Measurements from ENCODE around the gene C12orf56. TPM values are rescaled to one million over a fixed set of nuclear protein-coding genes. Genes with fewer than 3 reads are reported as not detected.

C12orf56 gene, protein sequence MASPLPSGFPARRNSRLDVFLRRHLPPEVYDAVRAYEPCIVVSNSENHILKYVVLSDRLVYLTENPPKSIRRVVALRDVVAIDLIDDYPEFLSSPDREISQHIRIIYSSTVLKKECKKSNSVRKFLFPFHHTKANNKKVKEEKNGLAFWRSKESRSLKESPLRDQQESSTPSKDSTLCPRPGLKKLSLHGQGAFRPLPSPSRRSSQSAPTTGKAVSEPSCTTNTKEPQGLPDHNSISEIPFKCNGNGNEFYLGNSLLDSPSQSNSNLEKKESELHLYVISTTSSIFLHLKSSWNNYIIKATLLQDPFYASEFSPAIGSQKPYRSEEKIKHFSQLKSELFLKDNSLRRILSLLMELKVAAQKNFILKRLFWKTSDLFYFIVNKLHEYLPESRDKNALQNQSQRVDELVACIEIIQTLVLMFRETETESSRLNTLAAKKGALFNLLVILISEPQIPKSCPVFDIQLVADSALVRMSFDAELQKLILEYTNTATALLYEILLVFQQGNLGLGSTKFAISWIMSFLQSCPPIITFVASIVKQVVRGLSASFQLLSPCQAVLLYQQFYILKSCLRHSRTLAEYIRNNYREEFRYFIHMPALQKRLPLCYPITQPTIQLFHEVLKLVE
- total RNA-seq = not detected

DNA sequence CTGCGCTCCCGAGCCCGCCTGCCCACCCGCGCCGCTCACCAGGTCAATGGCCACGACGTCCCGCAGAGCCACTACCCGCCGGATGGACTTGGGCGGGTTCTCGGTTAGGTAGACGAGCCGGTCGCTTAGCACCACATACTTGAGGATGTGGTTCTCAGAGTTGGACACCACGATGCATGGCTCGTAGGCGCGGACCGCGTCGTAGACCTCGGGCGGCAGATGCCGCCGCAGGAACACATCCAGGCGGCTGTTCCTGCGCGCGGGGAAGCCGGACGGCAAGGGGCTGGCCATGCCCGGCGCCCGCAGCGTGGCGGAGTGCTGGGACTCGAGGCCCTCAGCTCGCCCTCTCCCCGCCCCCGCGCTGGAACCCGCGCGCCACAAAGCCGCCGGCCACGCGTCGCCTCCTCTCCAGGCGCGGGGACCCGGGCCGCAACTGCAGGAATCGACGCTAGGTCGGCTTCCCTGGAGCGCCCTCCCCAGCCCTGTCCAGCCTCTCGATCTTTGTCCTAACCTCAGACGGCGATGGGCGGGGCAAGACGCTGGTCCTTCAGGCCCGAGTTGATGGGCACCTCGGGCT is at the start of gene C12orf56:
Gene C12orf56 (minus strand): TSS at position 484 of the 577 bp plus-strand sequence. CDS start 193 bp downstream, at position 291.
- H3K9me3 Mint-ChIP-seq = no peaks in the 10 kb centered on the region
- H3K27ac Mint-ChIP-seq = peak within 1 kb of the TSS; percentile 20
- H3K4me3 Mint-ChIP-seq = peak within 1 kb of the TSS; percentile 69
- peaks cover 16% of the 10 kb centered on the region for H3K27me3 Mint-ChIP-seq
- H3K36me3 Mint-ChIP-seq = no peaks in the 10 kb centered on the region
- H3K4me1 Mint-ChIP-seq = peaks cover 12% of the 10 kb centered on the region
- DNase-seq = peak; percentile 26

DNA sequence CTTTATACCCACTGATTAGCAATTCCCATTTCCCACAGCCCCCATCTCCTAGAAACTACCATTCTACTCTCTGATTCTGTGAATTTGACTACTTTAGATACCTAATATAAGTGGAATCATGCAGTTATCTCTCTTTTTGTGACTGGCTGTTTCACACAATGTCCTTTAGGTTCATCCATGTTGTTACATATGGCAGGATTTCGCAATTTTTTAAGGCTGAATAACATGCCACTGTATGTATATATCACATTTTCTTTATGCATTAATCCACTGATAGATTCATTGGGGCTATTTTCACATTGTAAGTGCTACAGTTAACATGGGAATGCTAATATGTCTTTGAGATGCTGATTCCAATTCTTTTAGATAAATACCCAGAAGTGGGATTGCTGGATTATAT is 49.5 kb upstream of the C12orf56 start:
- Mint-ChIP-seq H3K27ac (no peak overlapping the region), H3K9me3 (no peaks in the 10 kb centered on the region), H3K4me1 (peaks cover 7% of the 10 kb centered on the region), H3K36me3 (peaks cover 47% of the 10 kb centered on the region), H3K4me3 (no peak overlapping the region), H3K27me3 (no peaks in the 10 kb centered on the region)
- DNase-seq = no peak

DNA sequence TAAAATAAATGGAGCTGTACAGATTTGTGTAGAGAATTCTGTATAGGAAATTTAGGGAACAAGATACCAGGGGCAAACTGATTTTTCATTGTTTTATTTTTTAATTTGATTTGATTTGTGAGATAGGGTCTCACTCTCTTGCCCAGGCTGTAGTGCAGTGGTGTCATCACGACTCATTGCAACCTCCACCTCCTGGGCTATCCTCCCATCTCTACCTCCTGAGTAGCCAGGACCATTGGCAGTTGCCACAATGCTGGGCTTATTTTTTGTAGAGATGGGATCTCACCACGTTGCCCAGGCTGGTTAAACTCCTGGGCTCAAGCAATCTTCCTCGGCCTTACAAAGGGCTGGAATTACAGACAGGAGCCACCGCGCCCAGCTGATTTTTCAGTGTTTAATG is 43.4 kb upstream of the C12orf56 start:
- DNase-seq = no peak
- Mint-ChIP-seq H3K36me3 (peaks cover 47% of the 10 kb centered on the region), H3K4me3 (no peak overlapping the region), H3K27ac (no peak overlapping the region), H3K4me1 (no peaks in the 10 kb centered on the region), H3K9me3 (no peaks in the 10 kb centered on the region), H3K27me3 (no peaks in the 10 kb centered on the region)

DNA sequence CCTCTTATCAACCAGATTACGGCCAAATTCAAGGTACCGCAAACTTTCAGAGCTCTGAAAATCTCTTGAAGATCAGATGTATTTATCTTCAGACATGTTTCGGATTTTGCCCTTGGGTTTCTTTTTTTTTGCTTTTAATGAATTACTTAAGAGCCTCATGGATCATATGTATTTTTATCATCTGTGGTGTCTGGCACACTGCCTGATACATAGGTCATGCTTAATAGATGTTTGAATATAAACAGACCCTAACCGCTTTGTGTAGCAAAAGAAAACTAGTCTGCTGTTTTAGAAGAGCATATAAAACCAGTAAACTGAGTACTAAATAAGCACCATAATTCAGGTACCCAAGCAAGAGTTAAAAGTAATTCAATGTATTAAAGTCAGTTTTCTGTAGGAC is 41.2 kb upstream of the C12orf56 start:
- Mint-ChIP-seq H3K9me3 (no peaks in the 10 kb centered on the region), H3K36me3 (peaks cover 42% of the 10 kb centered on the region), H3K4me3 (no peak overlapping the region), H3K27ac (no peak overlapping the region), H3K27me3 (no peaks in the 10 kb centered on the region), H3K4me1 (peaks cover 2% of the 10 kb centered on the region)
- no peak for DNase-seq

DNA sequence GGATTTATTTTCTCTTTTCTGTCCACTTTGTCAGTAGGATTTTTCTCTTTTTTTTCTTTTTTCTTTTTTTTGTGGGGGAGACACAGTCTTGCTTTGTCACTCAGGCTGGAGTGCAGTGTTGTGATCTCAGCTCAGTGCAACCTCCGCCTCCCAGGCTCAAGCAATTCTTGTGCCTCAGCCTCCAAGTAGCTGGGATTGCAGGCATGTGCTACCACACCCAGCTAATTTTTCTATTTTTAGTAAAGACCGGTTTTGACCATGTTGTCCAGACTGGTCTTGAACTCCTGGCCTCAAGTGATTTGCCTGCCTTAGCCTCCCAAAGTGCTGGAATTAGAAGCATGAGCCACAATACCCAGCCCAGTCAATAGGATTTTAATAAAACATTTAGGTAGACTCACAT is 40.3 kb upstream of the C12orf56 start:
- H3K27ac Mint-ChIP-seq = no peak overlapping the region
- H3K4me1 Mint-ChIP-seq = peaks cover 2% of the 10 kb centered on the region
- no peaks in the 10 kb centered on the region for H3K9me3 Mint-ChIP-seq
- H3K4me3 Mint-ChIP-seq = no peak overlapping the region
- DNase-seq = no peak
- no peaks in the 10 kb centered on the region for H3K27me3 Mint-ChIP-seq
- peaks cover 42% of the 10 kb centered on the region for H3K36me3 Mint-ChIP-seq

DNA sequence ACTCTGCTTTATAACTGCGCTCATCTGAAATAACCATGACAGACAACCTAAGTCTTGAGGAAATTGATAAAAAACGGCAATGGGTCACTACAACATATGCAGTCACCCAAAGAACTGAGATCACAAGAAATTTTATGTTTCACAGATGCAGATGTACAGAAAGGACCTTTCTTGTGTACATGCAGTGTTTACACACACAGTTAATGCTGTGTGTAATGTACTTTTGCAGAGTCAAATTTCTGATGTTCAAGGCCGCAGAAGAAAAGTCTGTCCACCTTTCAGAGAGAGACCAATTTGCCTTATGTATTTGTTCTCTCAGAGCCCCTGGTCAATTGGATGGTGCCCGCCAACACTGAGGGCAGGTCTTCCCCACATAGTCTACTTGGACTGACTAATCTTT is 38.4 kb upstream of the C12orf56 start:
- Mint-ChIP-seq H3K36me3 (peaks cover 50% of the 10 kb centered on the region), H3K27ac (no peak overlapping the region), H3K4me1 (peaks cover 2% of the 10 kb centered on the region), H3K27me3 (no peaks in the 10 kb centered on the region), H3K4me3 (no peak overlapping the region), H3K9me3 (no peaks in the 10 kb centered on the region)
- DNase-seq = no peak

DNA sequence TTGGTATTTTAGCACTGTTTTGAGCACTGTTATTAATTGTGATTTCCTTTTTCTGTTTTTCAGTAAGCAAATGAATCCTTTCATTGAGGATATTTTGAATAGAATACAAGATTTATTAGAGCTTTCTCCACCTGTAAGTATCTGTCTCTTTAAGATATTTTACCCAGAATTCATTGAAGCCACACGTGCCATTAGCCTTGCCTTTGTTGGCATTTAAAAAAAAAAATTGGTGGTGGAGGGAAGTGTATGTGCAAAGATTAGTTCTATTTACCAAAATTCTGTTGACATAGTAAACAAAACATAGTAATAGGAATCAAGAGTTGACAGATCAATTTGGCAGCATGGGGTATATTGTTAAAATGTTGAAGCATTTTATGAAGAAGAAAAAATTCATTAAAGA is 37.4 kb upstream of the C12orf56 start:
- peaks cover 53% of the 10 kb centered on the region for H3K36me3 Mint-ChIP-seq
- no peaks in the 10 kb centered on the region for H3K9me3 Mint-ChIP-seq
- H3K4me1 Mint-ChIP-seq = peaks cover 2% of the 10 kb centered on the region
- no peak overlapping the region for H3K27ac Mint-ChIP-seq
- no peak overlapping the region for H3K4me3 Mint-ChIP-seq
- no peak for DNase-seq
- H3K27me3 Mint-ChIP-seq = no peaks in the 10 kb centered on the region

DNA sequence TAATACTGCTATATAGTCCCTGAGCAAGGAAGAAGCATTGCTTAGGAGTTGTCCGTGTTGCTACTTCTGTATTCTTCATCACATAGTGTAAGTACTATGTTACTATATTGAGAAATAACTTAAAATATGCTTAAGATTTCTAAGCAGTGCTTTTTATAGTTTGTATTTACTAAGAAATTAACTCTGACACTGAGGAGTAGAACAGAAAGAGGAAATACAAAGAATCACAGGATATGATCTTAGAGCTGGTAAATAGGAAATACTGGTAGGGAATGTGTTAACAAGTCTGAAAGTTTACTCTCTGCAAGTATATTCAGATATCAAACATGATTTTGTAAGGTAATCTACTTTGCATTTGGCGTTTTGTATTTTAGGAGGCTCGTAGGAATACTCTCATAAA is 29.1 kb upstream of the C12orf56 start:
- Mint-ChIP-seq H3K9me3 (no peaks in the 10 kb centered on the region), H3K36me3 (peaks cover 51% of the 10 kb centered on the region), H3K27me3 (no peaks in the 10 kb centered on the region), H3K4me3 (no peak overlapping the region), H3K4me1 (peaks cover 17% of the 10 kb centered on the region), H3K27ac (peak overlapping the region; percentile 42)
- no peak for DNase-seq

DNA sequence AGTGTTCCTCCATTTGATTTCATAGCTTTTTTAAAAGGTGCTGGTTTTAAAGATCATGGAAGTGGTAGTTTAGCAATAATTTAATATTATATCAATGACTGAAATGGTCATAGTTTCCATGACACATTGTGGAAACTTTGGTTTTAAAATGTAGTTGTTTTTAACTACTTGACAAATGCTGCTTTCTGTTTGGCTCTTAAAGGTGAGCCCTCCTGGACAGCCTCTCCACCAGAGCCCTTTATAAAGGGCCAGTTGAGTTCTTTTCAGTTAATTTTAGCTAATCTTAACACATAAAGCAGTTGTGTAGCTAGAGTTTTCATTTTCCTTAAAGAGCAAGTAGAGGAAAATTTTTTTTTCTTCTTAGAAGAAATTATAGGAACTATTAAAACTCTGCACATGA is 27.7 kb upstream of the C12orf56 start:
- no peak overlapping the region for H3K4me3 Mint-ChIP-seq
- no peaks in the 10 kb centered on the region for H3K27me3 Mint-ChIP-seq
- peaks cover 41% of the 10 kb centered on the region for H3K36me3 Mint-ChIP-seq
- no peaks in the 10 kb centered on the region for H3K9me3 Mint-ChIP-seq
- H3K27ac Mint-ChIP-seq = peak overlapping the region; percentile 83
- no peak for DNase-seq
- peaks cover 17% of the 10 kb centered on the region for H3K4me1 Mint-ChIP-seq

DNA sequence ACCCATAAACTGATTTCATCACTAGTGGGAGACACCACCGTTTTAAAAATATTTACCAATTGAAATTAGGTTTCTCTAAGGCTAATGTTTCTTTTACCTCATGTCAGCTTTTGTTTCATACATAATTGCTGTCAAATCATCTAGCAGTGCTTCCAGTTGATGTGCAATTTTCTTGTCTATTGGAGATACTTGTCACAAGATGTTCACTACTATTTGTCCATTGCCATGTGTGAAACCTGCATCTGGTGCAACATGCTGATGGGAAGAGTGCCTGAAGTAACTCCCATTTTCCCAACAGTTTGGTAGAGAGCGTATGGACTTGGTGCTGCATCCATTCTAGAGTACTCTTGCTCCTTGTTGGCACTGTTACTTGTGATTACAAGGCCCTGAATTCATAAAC is 23.3 kb upstream of the C12orf56 start:
- H3K27ac Mint-ChIP-seq = no peak overlapping the region
- peaks cover 36% of the 10 kb centered on the region for H3K36me3 Mint-ChIP-seq
- H3K9me3 Mint-ChIP-seq = no peaks in the 10 kb centered on the region
- no peaks in the 10 kb centered on the region for H3K27me3 Mint-ChIP-seq
- peaks cover 22% of the 10 kb centered on the region for H3K4me1 Mint-ChIP-seq
- H3K4me3 Mint-ChIP-seq = no peak overlapping the region
- no peak for DNase-seq

DNA sequence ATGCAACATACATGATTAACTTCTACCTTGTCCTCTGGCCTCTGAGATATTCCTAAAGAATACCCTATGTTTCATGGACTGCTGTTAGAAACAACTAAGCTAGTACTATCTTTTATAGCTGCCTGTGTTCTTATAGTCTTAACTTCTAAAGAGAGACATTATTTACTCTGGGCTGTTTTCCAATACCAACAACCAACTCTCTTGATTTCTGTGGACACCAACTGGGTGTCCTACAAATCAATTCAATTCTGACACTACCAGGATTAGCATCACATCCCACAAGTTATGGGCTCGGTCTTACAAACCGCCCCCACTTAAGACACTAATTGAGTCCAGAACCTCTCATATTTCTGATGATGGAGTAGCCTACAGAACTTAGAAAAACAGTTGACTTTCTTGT is 21.9 kb upstream of the C12orf56 start:
- no peak for DNase-seq
- Mint-ChIP-seq H3K27ac (no peak overlapping the region), H3K36me3 (peaks cover 27% of the 10 kb centered on the region), H3K4me1 (peaks cover 16% of the 10 kb centered on the region), H3K9me3 (no peaks in the 10 kb centered on the region), H3K4me3 (no peak overlapping the region), H3K27me3 (no peaks in the 10 kb centered on the region)

DNA sequence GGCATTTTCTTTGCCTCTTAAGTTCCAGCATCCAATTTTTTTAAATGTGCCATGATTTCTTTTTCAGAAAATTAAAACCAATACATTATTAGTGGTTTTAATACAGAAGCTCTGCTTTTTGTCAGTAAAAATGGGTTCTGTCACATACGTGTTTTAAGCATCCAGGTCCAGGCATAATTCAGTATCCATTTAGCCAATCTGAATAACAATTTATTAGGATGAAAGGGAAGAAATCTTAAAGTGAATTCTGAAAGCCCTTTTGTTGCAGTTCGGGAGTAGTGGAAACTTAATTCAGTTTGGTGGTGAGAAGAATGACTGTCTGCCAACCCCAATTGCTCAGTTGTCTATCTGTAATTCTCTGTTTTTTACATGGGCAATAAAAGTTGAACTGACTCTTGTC is 20.9 kb upstream of the C12orf56 start:
- Mint-ChIP-seq H3K27ac (no peak overlapping the region), H3K36me3 (peaks cover 28% of the 10 kb centered on the region), H3K9me3 (no peaks in the 10 kb centered on the region)

DNA sequence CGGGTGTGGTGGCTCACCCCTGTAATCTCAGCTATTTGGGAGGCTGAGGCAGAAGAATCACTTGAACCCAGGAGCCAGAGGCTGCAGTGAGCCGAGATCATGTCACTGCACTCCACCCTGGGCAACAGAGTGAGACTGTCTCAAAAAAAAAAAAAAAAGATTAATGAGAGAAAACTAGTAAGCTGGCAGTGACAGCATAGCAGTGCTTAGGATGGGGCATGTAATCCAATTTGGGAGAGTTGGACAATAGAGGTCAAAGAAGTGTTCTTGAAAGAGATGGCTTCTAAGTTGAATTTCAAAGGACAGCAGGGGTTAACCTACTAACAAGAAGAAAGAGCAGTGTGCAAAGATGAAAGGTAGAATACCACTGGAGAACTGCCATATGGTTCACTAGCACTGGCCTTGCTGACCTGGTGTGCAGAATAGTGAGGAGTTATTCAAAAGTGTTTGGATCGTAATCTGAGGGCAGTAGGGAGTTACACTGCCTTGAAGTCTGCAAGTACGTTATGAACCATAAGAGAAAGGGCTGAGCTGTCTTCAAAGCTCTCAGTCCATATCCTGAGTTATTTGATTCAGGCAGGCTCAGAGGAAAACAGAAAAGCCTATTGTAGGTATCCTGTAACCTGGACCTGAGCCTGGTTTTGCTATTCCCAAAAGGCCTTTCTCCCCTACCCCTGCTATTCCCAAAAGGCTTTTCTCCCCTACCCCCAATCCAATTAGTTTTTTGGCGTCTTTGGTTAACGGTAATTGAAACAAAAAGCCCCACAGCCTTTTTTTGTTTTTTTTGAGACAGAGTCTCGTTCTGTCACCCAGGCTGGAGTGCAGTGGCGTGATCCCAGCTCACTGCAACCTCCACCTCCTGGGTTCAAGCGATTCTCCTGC is 17.0 kb upstream of the C12orf56 start:
- H3K4me3 Mint-ChIP-seq = no peak overlapping the region

More for the DNA sequence above, 20.9 kb upstream of the C12orf56 start:
- Mint-ChIP-seq H3K27me3 (no peaks in the 10 kb centered on the region), H3K4me1 (peaks cover 23% of the 10 kb centered on the region), H3K4me3 (no peak overlapping the region)
- DNase-seq = no peak

DNA sequence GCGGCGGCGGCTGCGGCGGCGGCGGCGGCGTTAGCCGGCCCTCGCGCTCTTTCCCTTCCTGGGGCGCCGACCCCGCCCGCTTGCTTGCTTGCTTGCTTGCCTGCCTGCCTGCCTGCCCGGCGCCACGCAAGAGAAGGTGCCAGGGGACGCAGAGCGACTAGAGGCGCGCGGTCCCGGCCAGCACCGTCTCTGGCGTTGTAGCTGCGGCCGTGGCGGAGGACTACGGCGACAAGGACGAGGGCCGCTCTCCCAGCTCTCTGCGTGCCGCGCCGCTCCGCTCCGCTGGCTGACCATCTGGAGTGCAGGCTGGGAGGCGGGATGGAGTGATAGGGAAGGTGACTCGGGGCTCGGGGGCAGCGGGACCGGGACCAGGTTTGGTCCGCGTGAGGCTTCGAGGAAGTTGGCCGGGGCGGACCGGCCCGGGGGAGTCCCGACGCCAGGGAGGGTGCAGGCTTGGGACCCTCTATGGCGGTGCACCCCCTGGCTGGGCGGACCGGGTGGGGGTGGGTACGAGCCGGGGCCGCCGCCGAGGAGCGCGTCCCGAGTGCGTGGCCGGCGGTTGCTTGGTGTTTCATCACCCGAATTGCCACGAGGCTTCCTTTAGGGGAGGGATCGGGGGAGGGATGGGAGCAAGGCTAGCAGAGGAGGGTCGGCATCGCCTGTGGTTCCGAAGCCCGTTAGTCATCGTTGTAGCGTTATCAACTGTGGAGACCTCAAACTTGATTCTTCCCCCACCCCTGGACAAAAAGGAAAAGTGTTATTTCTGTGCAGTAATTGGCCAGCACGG is 14.1 kb upstream of the C12orf56 start:
- H3K4me1 Mint-ChIP-seq = peaks cover 26% of the 10 kb centered on the region
- H3K4me3 Mint-ChIP-seq = peak overlapping the region; percentile 96
- DNase-seq = peak; percentile 79
- peaks cover 23% of the 10 kb centered on the region for H3K36me3 Mint-ChIP-seq
- no peaks in the 10 kb centered on the region for H3K9me3 Mint-ChIP-seq
- peak overlapping the region; percentile 99 for H3K27ac Mint-ChIP-seq
- H3K27me3 Mint-ChIP-seq = no peaks in the 10 kb centered on the region

More for the DNA sequence above, 17.0 kb upstream of the C12orf56 start:
- peaks cover 30% of the 10 kb centered on the region for H3K4me1 Mint-ChIP-seq
- peaks cover 33% of the 10 kb centered on the region for H3K36me3 Mint-ChIP-seq
- H3K27ac Mint-ChIP-seq = no peak overlapping the region
- no peaks in the 10 kb centered on the region for H3K9me3 Mint-ChIP-seq
- DNase-seq = no peak
- no peaks in the 10 kb centered on the region for H3K27me3 Mint-ChIP-seq
